ENCODE measurements around the gene PPP1R7.

The PPP1R7 gene

DNA sequence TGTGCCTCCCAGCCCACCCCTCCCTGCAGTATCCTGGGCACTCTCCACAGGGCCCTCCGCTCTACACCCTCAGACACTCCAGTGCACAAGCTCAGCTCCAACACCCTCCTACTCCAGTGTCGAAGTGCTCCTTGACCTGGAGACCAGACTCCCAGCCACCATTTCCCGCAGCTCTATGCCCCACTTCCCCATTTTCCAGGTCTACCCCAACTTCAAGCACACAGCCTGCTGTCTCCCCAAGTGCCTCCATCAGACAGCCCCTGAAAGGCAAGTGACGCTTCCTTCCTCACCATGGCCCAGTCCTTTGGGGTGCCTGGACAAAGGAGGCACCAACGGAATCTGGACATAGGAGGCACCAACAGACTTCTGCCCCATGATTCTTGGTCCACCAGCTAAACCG, 8.2 kb upstream of the PPP1R7 start:
- Histone ChIP-seq H3K9me3 (ENCODE audit: control insufficient read depth in 2 of 2, low read length in 2 of 2) (no peaks in the 10 kb centered on the region), H3K4me1 (ENCODE audit: control insufficient read depth, insufficient read depth, low read length) (no peaks in the 10 kb centered on the region), H3K36me3 (ENCODE audit: control insufficient read depth in 2 of 2, insufficient read depth in 2 of 2, low read length in 2 of 2) (peaks cover 0 to 2% of the 10 kb centered on the region in 2 donors), H3K27ac (ENCODE audit: low read length) (no peak overlapping the region), H3K4me3 (ENCODE audit: low read length in 2 of 2) (no peak overlapping the region), H3K9ac (ENCODE audit: low read length in 2 of 2) (no peak overlapping the region), H3K27me3 (ENCODE audit: control insufficient read depth in 1 of 2, insufficient read depth in 2 of 2, low read length in 2 of 2) (no peaks in the 10 kb centered on the region)

DNA sequence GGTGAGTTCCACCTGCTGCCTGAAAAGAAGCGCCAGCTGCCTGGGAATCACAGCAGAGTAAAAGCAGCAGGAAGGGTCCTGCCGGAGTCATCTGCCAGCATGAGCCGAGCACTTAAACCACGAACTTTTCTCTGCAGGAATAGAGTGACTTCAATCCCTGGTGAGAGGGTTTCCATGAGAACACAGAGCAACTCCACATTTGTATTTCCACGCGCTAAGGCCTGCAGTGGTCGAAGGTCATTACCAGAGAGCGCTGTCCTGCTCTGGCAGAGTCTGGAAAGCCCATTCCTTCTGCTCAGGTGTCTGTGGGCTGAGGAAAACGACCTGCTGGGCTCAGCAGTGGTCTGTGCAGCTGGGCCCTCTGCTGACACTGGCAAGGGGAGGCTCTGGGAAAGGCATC, 7.7 kb upstream of the PPP1R7 start:
- H3K36me3 ChIP-seq (ENCODE audit: control insufficient read depth in 2 of 2, insufficient read depth in 2 of 2, low read length in 2 of 2), result peaks cover 0 to 2% of the 10 kb centered on the region in 2 donors
- no peaks in the 10 kb centered on the region for H3K4me1 ChIP-seq (ENCODE audit: control insufficient read depth, insufficient read depth, low read length)
- no peak overlapping the region for H3K9ac ChIP-seq (ENCODE audit: low read length in 2 of 2)
- H3K27me3 ChIP-seq (ENCODE audit: control insufficient read depth in 1 of 2, insufficient read depth in 2 of 2, low read length in 2 of 2), result no peaks in the 10 kb centered on the region
- H3K4me3 ChIP-seq (ENCODE audit: low read length in 2 of 2), result no peak overlapping the region
- H3K9me3 ChIP-seq (ENCODE audit: control insufficient read depth in 2 of 2, low read length in 2 of 2), result no peaks in the 10 kb centered on the region
- no peak overlapping the region for H3K27ac ChIP-seq (ENCODE audit: low read length)

DNA sequence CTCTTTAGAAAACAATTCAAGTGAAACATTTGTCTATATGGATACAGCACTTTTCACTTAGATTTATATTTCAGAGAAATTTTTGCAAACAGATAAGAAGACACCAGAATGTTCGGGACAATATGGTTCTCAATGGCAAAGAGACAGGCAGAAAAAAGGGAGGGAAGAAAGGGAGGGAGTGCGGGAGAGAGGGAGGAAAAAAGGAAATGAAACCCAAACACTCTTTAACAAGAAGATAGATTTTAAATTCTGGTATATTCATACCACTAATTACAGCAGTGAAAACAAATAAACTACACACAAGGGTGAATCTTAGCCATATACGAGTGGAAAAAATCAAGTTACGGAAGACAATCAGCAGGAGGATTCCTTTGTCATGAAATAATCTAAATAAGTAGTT, 4.0 kb upstream of the PPP1R7 start:
- Histone ChIP-seq H3K4me3 (ENCODE audit: low read length in 2 of 2) (no peak overlapping the region), H3K4me1 (ENCODE audit: control insufficient read depth, insufficient read depth, low read length) (peaks cover 14% of the 10 kb centered on the region), H3K27me3 (ENCODE audit: control insufficient read depth in 1 of 2, insufficient read depth in 2 of 2, low read length in 2 of 2) (no peaks in the 10 kb centered on the region), H3K36me3 (ENCODE audit: control insufficient read depth in 2 of 2, insufficient read depth in 2 of 2, low read length in 2 of 2) (no peaks in the 10 kb centered on the region), H3K9me3 (ENCODE audit: control insufficient read depth in 2 of 2, low read length in 2 of 2) (no peaks in the 10 kb centered on the region), H3K27ac (ENCODE audit: low read length) (no peak overlapping the region), H3K9ac (ENCODE audit: low read length in 2 of 2) (no peak overlapping the region)

DNA sequence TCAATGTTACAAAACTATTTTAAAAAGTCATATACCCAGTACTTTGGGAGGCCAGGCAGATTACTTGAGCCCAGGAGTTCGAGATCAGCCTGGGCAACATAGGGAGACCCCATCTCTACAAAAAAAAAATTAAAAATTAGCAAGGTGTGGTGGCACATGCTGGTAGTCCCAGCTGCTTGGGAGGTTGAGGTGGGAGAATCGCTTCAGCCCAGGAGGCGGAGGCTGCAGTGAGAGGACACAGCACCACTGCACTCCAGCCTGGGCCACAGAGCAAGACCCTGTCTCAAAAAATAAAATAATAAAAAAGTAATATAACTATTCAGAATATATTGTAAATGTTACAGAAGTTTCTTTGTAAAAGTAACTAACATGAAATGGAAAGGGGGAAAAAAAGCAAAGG, 2.9 kb upstream of the PPP1R7 start:
- no peaks in the 10 kb centered on the region for H3K27me3 ChIP-seq (ENCODE audit: control insufficient read depth in 1 of 2, insufficient read depth in 2 of 2, low read length in 2 of 2)
- no peak overlapping the region for H3K27ac ChIP-seq (ENCODE audit: low read length)
- no peaks in the 10 kb centered on the region for H3K36me3 ChIP-seq (ENCODE audit: control insufficient read depth in 2 of 2, insufficient read depth in 2 of 2, low read length in 2 of 2)
- no peak overlapping the region for H3K4me3 ChIP-seq (ENCODE audit: low read length in 2 of 2)
- no peak overlapping the region for H3K9ac ChIP-seq (ENCODE audit: low read length in 2 of 2)
- no peaks in the 10 kb centered on the region for H3K9me3 ChIP-seq (ENCODE audit: control insufficient read depth in 2 of 2, low read length in 2 of 2)
- peaks cover 21% of the 10 kb centered on the region for H3K4me1 ChIP-seq (ENCODE audit: control insufficient read depth, insufficient read depth, low read length)

DNA sequence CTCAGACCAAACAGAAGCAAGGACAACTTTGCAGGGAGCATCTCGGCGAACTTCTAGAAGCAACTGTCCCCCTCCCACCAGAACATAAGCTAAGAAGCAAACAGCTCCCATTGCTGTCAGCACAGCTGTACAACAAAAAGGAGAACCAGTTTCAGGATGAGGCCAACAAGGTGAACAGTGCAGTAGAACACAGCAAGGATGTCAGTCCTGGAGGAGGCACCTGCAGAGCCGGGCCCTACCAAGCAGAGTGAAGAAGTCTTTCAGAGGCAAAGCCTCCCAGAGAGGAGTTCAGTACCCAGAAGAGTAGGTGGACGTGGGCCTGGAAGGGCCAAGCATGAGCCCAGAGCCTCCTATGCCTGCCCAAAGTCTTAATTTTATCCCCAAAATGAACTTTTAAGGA, 2.0 kb upstream of the PPP1R7 start:
- Histone ChIP-seq H3K4me3 (ENCODE audit: low read length in 2 of 2) (no peak overlapping the region), H3K36me3 (ENCODE audit: control insufficient read depth in 2 of 2, insufficient read depth in 2 of 2, low read length in 2 of 2) (no peaks in the 10 kb centered on the region), H3K4me1 (ENCODE audit: control insufficient read depth, insufficient read depth, low read length) (peaks cover 21% of the 10 kb centered on the region), H3K27ac (ENCODE audit: low read length) (no peak overlapping the region), H3K9ac (ENCODE audit: low read length in 2 of 2) (peak overlapping the region in 1 of 2 donors; percentile 53), H3K27me3 (ENCODE audit: control insufficient read depth in 1 of 2, insufficient read depth in 2 of 2, low read length in 2 of 2) (no peaks in the 10 kb centered on the region), H3K9me3 (ENCODE audit: control insufficient read depth in 2 of 2, low read length in 2 of 2) (no peaks in the 10 kb centered on the region)

DNA sequence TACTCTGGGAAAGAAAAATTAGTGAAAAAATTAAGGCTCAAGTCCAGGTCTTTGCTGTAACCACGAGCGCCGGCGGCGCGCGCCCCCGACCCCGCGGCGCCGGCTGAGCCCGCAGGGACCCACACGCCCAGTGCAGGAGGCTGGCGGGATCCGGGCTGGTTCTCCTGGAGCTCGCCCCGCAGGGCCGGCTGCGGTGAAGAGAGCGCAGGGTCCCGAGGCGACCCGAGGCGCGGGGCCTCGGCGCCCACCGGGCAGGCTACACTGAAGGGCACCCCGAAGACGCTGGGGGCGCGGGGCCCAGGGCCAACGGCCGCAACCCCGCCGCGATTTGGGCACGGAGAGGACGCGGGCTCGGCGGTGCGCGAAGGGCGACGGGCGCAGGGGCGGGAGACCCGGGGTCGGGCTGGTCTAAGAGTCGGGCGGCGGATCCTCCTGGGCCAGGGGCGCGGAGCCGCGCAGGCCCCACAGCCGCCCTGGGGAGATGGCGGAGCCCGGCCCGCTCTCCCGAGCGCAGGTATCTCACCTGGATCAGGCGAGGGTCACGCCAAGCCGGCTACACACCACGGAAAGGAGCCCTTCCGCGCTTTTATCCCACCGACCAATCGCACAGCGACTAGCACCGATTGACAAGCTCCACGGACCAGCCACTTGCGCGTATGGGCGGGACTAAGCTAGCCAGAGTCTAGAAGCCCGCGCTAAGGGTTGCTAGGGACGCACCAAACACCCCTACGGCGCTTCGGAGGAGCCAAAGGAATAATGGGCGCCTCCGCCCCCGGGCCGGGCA, 1.2 kb upstream of the PPP1R7 start, which contains the start of gene PASK:
PASK (minus strand) TSS at position 582 of the 784 bp plus-strand sequence. CDS start 6,440 bp downstream, outside the sequence.
- Histone ChIP-seq H3K4me3 (ENCODE audit: low read length in 2 of 2) (peak within 1 kb of the TSS; percentile 86 to 94), H3K9me3 (ENCODE audit: control insufficient read depth in 2 of 2, low read length in 2 of 2) (no peaks in the 10 kb centered on the region), H3K4me1 (ENCODE audit: control insufficient read depth, insufficient read depth, low read length) (peaks cover 21% of the 10 kb centered on the region), H3K27me3 (ENCODE audit: control insufficient read depth in 1 of 2, insufficient read depth in 2 of 2, low read length in 2 of 2) (no peaks in the 10 kb centered on the region), H3K9ac (ENCODE audit: low read length in 2 of 2) (peak within 1 kb of the TSS; percentile 51 to 84), H3K27ac (ENCODE audit: low read length) (peak within 1 kb of the TSS; percentile 53), H3K36me3 (ENCODE audit: control insufficient read depth in 2 of 2, insufficient read depth in 2 of 2, low read length in 2 of 2) (peaks cover 0 to 3% of the 10 kb centered on the region in 2 donors)

DNA sequence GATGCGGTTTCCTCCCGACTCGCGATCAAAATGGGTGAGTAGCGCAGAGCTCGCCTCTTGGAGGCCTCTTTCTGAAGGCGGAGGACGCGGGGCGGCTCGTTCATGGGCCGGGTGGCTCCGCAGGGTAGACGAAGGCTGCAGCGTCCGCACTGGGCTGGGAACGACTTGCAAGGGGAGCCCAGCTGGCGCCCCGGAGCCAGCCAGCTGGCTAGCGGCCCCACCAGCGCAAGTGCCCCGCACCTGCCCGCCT, 667 bp upstream of the PPP1R7 start:
- Histone ChIP-seq H3K4me1 (ENCODE audit: control insufficient read depth, insufficient read depth, low read length) (peaks cover 21% of the 10 kb centered on the region), H3K27me3 (ENCODE audit: control insufficient read depth in 1 of 2, insufficient read depth in 2 of 2, low read length in 2 of 2) (no peaks in the 10 kb centered on the region), H3K27ac (ENCODE audit: low read length) (no peak overlapping the region), H3K36me3 (ENCODE audit: control insufficient read depth in 2 of 2, insufficient read depth in 2 of 2, low read length in 2 of 2) (peaks cover 0 to 3% of the 10 kb centered on the region in 2 donors), H3K4me3 (ENCODE audit: low read length in 2 of 2) (peak overlapping the region; percentile 86 to 94), H3K9ac (ENCODE audit: low read length in 2 of 2) (peak overlapping the region in 1 of 2 donors; percentile 53), H3K9me3 (ENCODE audit: control insufficient read depth in 2 of 2, low read length in 2 of 2) (no peaks in the 10 kb centered on the region)

DNA sequence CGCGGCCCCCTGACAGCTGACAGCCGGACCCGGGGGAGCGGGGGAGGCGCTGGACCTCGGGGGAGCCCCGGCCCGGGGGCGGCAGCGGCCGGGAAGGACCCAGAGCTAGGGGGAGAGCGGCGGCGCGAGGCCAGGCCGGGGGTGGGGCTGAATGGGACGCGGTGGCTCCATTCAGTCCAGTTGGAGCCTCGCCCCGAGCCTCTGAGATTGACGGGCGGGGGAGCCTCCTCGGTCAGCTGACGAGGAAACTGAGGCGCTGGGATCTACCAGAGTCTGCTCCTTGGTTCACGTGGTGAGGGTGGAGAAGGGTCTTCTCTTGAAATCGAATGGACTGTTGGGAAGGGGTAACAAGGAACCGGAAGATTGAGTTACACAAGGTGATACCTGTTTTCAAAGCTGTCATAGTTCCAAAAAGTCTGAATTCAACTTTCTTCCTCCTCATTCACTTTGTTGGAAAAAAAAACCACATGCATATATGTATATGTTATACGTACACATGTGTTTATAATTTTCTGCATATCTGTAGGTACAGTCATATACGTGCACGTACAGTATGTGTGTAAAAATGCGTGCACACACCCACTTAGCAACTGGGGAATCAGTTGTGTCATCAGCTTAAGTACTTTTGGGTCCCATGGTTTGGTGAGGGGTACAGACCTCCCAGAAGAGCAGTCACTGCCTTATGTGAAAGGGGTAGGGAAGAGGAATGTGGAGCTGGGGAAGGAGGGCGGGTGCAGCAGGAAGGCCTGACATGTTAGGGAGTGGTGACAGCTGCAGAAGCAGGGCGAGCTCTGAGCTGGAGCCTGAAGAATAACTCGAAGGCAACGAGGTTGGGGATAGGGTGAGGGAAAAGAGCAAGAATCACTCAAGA, 628 bp downstream of the PPP1R7 start:
- no peaks in the 10 kb centered on the region for H3K9me3 ChIP-seq (ENCODE audit: control insufficient read depth in 2 of 2, low read length in 2 of 2)
- peaks cover 6 to 7% of the 10 kb centered on the region in 2 donors for H3K36me3 ChIP-seq (ENCODE audit: control insufficient read depth in 2 of 2, insufficient read depth in 2 of 2, low read length in 2 of 2)
- peak overlapping the region; percentile 53 for H3K27ac ChIP-seq (ENCODE audit: low read length)
- peaks cover 21% of the 10 kb centered on the region for H3K4me1 ChIP-seq (ENCODE audit: control insufficient read depth, insufficient read depth, low read length)
- no peaks in the 10 kb centered on the region for H3K27me3 ChIP-seq (ENCODE audit: control insufficient read depth in 1 of 2, insufficient read depth in 2 of 2, low read length in 2 of 2)
- peak overlapping the region; percentile 86 to 94 for H3K4me3 ChIP-seq (ENCODE audit: low read length in 2 of 2)
- peak overlapping the region; percentile 72 to 84 for H3K9ac ChIP-seq (ENCODE audit: low read length in 2 of 2)

DNA sequence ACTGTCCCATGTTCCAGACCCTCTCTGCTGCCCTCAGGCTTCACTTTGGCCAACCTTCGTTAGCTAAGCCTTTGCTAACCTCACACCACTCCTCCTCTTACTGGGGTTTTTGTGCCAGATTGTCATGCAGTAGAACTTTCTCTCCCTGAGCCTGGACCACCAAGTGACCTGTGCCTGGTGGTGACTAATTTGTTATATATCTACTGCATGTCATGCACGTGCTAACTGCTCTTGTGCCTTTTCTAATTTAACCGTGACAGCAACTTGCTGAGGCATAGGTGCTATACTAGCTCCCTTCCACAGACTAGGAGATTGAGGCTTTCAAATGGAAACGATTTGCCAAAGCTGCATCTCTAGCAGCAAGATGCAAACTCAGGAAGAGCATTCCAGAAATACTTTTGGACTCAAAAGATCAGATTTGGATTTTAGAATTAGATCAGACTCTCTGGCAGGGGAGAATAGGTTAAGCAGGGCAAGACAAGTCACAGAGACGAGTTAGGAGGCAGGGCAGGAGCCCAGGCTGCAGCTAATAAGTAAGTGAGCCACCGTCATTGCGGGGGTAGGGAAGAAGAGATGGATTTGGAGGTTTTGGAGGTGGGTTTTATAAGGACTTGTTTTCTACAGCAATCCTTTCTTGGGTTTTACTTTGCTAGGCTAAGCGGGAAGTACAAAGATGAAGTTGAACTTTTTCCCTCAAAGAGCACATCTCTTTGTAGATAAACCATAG, 1.8 kb downstream of the PPP1R7 start:
- no peak overlapping the region for H3K9ac ChIP-seq (ENCODE audit: low read length in 2 of 2)
- no peaks in the 10 kb centered on the region for H3K27me3 ChIP-seq (ENCODE audit: control insufficient read depth in 1 of 2, insufficient read depth in 2 of 2, low read length in 2 of 2)
- no peaks in the 10 kb centered on the region for H3K9me3 ChIP-seq (ENCODE audit: control insufficient read depth in 2 of 2, low read length in 2 of 2)
- H3K4me1 ChIP-seq (ENCODE audit: control insufficient read depth, insufficient read depth, low read length), result peaks cover 21% of the 10 kb centered on the region
- no peak overlapping the region for H3K27ac ChIP-seq (ENCODE audit: low read length)
- H3K4me3 ChIP-seq (ENCODE audit: low read length in 2 of 2), result no peak overlapping the region
- H3K36me3 ChIP-seq (ENCODE audit: control insufficient read depth in 2 of 2, insufficient read depth in 2 of 2, low read length in 2 of 2), result peaks cover 6 to 7% of the 10 kb centered on the region in 2 donors

DNA sequence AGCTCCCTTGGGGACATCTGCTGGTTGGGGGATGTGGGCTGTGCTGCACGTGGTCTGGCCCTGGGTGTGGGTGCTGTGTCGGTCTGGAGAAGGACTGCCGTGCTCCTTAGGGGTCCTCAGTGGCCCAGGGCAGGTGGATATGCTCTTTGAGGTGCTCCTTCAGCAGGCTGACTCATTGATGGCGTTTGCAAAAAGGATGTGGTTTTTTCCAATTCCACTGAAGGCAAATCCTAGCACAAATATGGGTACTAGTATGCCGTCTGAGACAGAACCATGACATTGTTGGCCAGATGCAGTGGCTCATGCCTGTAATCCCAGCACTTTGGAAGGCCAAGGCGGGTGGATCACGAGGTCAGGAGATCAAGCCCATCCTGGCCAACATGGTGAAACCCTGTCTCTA, 3.3 kb downstream of the PPP1R7 start:
- H3K27ac ChIP-seq (ENCODE audit: low read length), result no peak overlapping the region
- H3K9me3 ChIP-seq (ENCODE audit: control insufficient read depth in 2 of 2, low read length in 2 of 2), result no peaks in the 10 kb centered on the region
- H3K4me3 ChIP-seq (ENCODE audit: low read length in 2 of 2), result no peak overlapping the region
- H3K9ac ChIP-seq (ENCODE audit: low read length in 2 of 2), result no peak overlapping the region
- H3K4me1 ChIP-seq (ENCODE audit: control insufficient read depth, insufficient read depth, low read length), result peaks cover 20% of the 10 kb centered on the region
- H3K27me3 ChIP-seq (ENCODE audit: control insufficient read depth in 1 of 2, insufficient read depth in 2 of 2, low read length in 2 of 2), result no peaks in the 10 kb centered on the region
- peaks cover 15 to 22% of the 10 kb centered on the region in 2 donors for H3K36me3 ChIP-seq (ENCODE audit: control insufficient read depth in 2 of 2, insufficient read depth in 2 of 2, low read length in 2 of 2)

Measured in stomach smooth muscle (tissue), 2 donors.